H9 (cell line): ENCODE results near the gene FGF6. TPM values are rescaled to one million over a fixed set of nuclear protein-coding genes. Genes with fewer than 3 reads are reported as not detected.

Source experiments
- DNase-seq: peaks from one replicate; pipeline ENCODE4 v3.0.0-alpha.2; 2017
- H2AFZ ChIP-seq: one replicate; pipeline ENCODE4 v1.6.1; 2013; ENCODE audit warnings: mild to moderate bottlenecking, low read length, control low read depth, moderate library complexity
- H2AK5ac ChIP-seq: 2 replicates; pipeline ENCODE4 v1.6.1; 2013; ENCODE audit warnings: low read length, control low read depth, mixed read lengths; ENCODE audit not compliant: insufficient read length
- H2BK120ac ChIP-seq: one replicate; pipeline ENCODE4 v1.6.1; 2013; ENCODE audit warnings: low read depth, mild to moderate bottlenecking, low read length, control low read depth, inconsistent platforms; ENCODE audit not compliant: poor library complexity, severe bottlenecking
- H2BK12ac ChIP-seq: 2 replicates; pipeline ENCODE4 v1.6.1; 2013; ENCODE audit warnings: low read length, control low read depth, mixed read lengths, low read depth; ENCODE audit not compliant: insufficient read length
- H2BK15ac ChIP-seq: 2 replicates; pipeline ENCODE4 v1.6.1; 2013; ENCODE audit warnings: low read depth, low read length, control low read depth
- H2BK20ac ChIP-seq: one replicate; pipeline ENCODE4 v1.6.1; 2013; ENCODE audit warnings: low read depth, mild to moderate bottlenecking, low read length, control low read depth, inconsistent platforms; ENCODE audit not compliant: poor library complexity, severe bottlenecking
- H2BK5ac ChIP-seq: 2 replicates; pipeline ENCODE4 v1.6.1; 2013; ENCODE audit warnings: low read length, control low read depth, mixed read lengths; ENCODE audit not compliant: insufficient read length
- H3K14ac ChIP-seq: 2 replicates; pipeline ENCODE4 v1.6.1; 2013; ENCODE audit warnings: low read length, control low read depth; ENCODE audit not compliant: insufficient read depth
- H3K18ac ChIP-seq: 2 replicates; pipeline ENCODE4 v1.6.1; 2013; ENCODE audit warnings: low read depth, mild to moderate bottlenecking, mixed read lengths, low read length, control low read depth; ENCODE audit not compliant: insufficient read length
- H3K23ac ChIP-seq: 2 replicates; pipeline ENCODE4 v1.6.1; 2013; ENCODE audit warnings: low read length, control low read depth, mixed read lengths, low read depth; ENCODE audit not compliant: insufficient read length
- H3K23me2 ChIP-seq: 2 replicates; pipeline ENCODE4 v1.6.1; 2013; ENCODE audit warnings: low read depth, mild to moderate bottlenecking, mixed read lengths, low read length, control low read depth; ENCODE audit not compliant: insufficient read length, poor library complexity, severe bottlenecking
- H3K27ac ChIP-seq: 2 replicates; pipeline ENCODE4 v1.5.1; 2013; ENCODE audit warnings: low read length, control low read depth, mixed read lengths, low read depth; ENCODE audit not compliant: insufficient read length
- H3K27me3 ChIP-seq: 2 replicates; pipeline ENCODE4 v1.6.1; 2013; ENCODE audit warnings: low read length, control low read depth, inconsistent platforms; ENCODE audit not compliant: insufficient read depth
- H3K4ac ChIP-seq: 2 replicates; pipeline ENCODE4 v1.6.1; 2013; ENCODE audit warnings: low read depth, mild to moderate bottlenecking, control low read depth, inconsistent platforms, low read length, moderate library complexity
- H3K4me1 ChIP-seq: 2 replicates; pipeline ENCODE4 v1.6.1; 2013; ENCODE audit warnings: low read length, control low read depth, inconsistent platforms; ENCODE audit not compliant: insufficient read depth
- H3K4me2 ChIP-seq: 2 replicates; pipeline ENCODE4 v1.6.1; 2013; ENCODE audit warnings: low read length, control low read depth, mixed read lengths; ENCODE audit not compliant: insufficient read length, insufficient read depth
- H3K56ac ChIP-seq: 2 replicates; pipeline ENCODE4 v1.6.1; 2013; ENCODE audit warnings: low read depth, mild to moderate bottlenecking, mixed read lengths, low read length, control low read depth; ENCODE audit not compliant: insufficient read length
- H3K79me1 ChIP-seq: 2 replicates; pipeline ENCODE4 v1.6.1; 2013; ENCODE audit warnings: low read depth, mild to moderate bottlenecking, moderate library complexity, low read length, control low read depth, inconsistent platforms; ENCODE audit not compliant: insufficient read depth, poor library complexity, severe bottlenecking
- H3K79me2 ChIP-seq: 2 replicates; pipeline ENCODE4 v1.6.1; 2013; ENCODE audit warnings: low read length, control low read depth, inconsistent platforms; ENCODE audit not compliant: insufficient read depth
- H3K9ac ChIP-seq: 2 replicates; pipeline ENCODE4 v1.6.1; 2013; ENCODE audit warnings: low read length, control low read depth, mixed read lengths; ENCODE audit not compliant: insufficient read length; ENCODE audit errors: extremely low read depth
- H3K9me3 ChIP-seq: one replicate; pipeline ENCODE4 v1.6.1; 2013; ENCODE audit warnings: low read depth, low read length, inconsistent platforms; ENCODE audit not compliant: control insufficient read depth
- H3T11ph ChIP-seq: one replicate; pipeline ENCODE4 v1.6.1; 2013; ENCODE audit warnings: mild to moderate bottlenecking, low read length, control low read depth, inconsistent platforms
- H4K20me1 ChIP-seq: one replicate; pipeline ENCODE4 v1.6.1; 2013; ENCODE audit not compliant: control insufficient read depth, insufficient read length, insufficient read depth
- H4K5ac ChIP-seq: 2 replicates; pipeline ENCODE4 v1.6.1; 2013; ENCODE audit warnings: low read depth, mild to moderate bottlenecking, mixed read lengths, low read length, control low read depth; ENCODE audit not compliant: insufficient read length
- H4K8ac ChIP-seq: replicated peaks from 2 replicates; pipeline ENCODE4 v1.6.1; 2013; ENCODE audit warnings: low read length, control low read depth, mixed read lengths, low read depth; ENCODE audit not compliant: insufficient read length
- H4K91ac ChIP-seq: 2 replicates; pipeline ENCODE4 v1.6.1; 2013; ENCODE audit warnings: low read depth, mild to moderate bottlenecking, moderate library complexity, mixed read lengths, low read length, control low read depth; ENCODE audit not compliant: insufficient read length
- H3K27ac Mint-ChIP-seq, 3 experiments: 2 replicates in 2 of 3; 3 replicates in 1 of 3; pipeline ENCODE4 v1.8.0; 2020 to 2021; ENCODE audit warnings: mixed read lengths in 3 of 3, mild to moderate bottlenecking in 1 of 3, moderate library complexity in 1 of 3
- H3K27me3 Mint-ChIP-seq: 2 replicates; pipeline ENCODE4 v1.8.0; 2021; ENCODE audit warnings: low read depth, mild to moderate bottlenecking, moderate library complexity, mixed read lengths
- H3K36me3 Mint-ChIP-seq, 3 experiments: 2 replicates in 2 of 3; 3 replicates in 1 of 3; pipeline ENCODE4 v1.8.0; 2020 to 2021; ENCODE audit warnings: low read depth in 3 of 3, mixed read lengths in 3 of 3; ENCODE audit not compliant: insufficient read depth in 1 of 3
- H3K4me1 Mint-ChIP-seq, 2 experiments: 2 replicates each; pipeline ENCODE4 v1.8.0; 2020; ENCODE audit warnings: mixed read lengths in 2 of 2
- H3K4me3 Mint-ChIP-seq, 2 experiments: 2 replicates in 1 of 2; 3 replicates in 1 of 2; pipeline ENCODE4 v1.8.0; 2020 to 2021; ENCODE audit warnings: mild to moderate bottlenecking in 2 of 2, mixed read lengths in 2 of 2, moderate library complexity in 1 of 2
- H3K9me3 Mint-ChIP-seq, 2 experiments: 2 replicates in 1 of 2; 3 replicates in 1 of 2; pipeline ENCODE4 v1.8.0; 2020; ENCODE audit warnings: mild to moderate bottlenecking in 2 of 2, mixed read lengths in 2 of 2, moderate library complexity in 1 of 2
- WGBS: extraction: QIAGEN DNeasy Blood & Tissue Kit; methylation state at CpG from one replicate; pipeline ENCODE4 v1.1.7; 2013; ENCODE audit warnings: missing lambda C conversion rate, low lambda C conversion rate, mixed read lengths; ENCODE audit not compliant: insufficient read length; ENCODE audit errors: extremely low coverage; 5-methylcytosine and 5-hydroxymethylcytosine counted together
- total RNA-seq: library from RNA; stranded (reverse); gene quantifications from 2 replicates; pipeline ENCODE4 v1.2.1, GENCODE V29; 2021
- TF ChIP-seq, protein P1 (sequence below): fragments of 200-600 bp; sonication (generic); conservative IDR thresholded peaks from 3 replicates; pipeline ENCODE4 v1.8.0; 2021; ENCODE audit warnings: antibody characterized with exemption, mild to moderate bottlenecking

FGF6 gene
- total RNA-seq, 1 experiment from 2014 or later = not detected

DNA sequence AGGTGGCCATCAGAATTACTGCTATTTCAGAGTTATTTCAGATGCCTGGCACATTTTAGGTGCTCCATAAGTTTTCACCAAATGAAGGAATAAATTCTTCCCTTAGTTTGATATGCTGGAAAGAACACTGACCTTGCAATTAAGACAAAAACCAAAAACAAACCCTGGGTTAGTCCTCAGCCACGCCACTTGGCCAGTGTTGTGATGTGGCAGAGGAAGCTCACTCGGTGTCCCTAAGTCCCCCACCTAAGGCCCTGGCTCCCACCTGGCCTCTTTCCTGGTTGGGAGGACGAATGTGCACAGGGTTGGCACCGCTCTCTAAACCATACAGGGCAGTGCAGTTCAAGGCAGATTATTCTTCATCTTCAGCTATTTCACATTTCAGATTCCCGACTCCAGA is 52.4 kb downstream of the FGF6 start:
- Histone ChIP-seq H3K79me2 (no peaks in the 10 kb centered on the region), H2BK20ac (no peak overlapping the region), H2BK12ac (no peak overlapping the region), H4K20me1 (no peaks in the 10 kb centered on the region), H3K79me1 (no peaks in the 10 kb centered on the region), H3K27ac (no peak overlapping the region), H3K27me3 (no peaks in the 10 kb centered on the region), H3K4me2 (no peak overlapping the region), H4K8ac (no peak overlapping the region), H2AFZ (no peak overlapping the region), H2AK5ac (no peak overlapping the region), H3K18ac (no peak overlapping the region), H3K9ac (no peak overlapping the region), H3T11ph (no peak overlapping the region), H3K4ac (no peak overlapping the region), H2BK120ac (no peak overlapping the region), H3K14ac (no peak overlapping the region; the same call in 1 of the 2 replicates), H3K23ac (no peak overlapping the region), H2BK15ac (no peak overlapping the region), H3K4me1 (no peaks in the 10 kb centered on the region), H3K56ac (no peak overlapping the region), H2BK5ac (no peak overlapping the region), H3K9me3 (no peaks in the 10 kb centered on the region), H4K91ac (no peak overlapping the region), H3K23me2 (no peaks in the 10 kb centered on the region), H4K5ac (no peak overlapping the region)
- Mint-ChIP-seq H3K4me1 (no peaks in the 10 kb centered on the region), H3K27ac (no peak overlapping the region), H3K27me3 (peaks cover 11% of the 10 kb centered on the region), H3K9me3 (no peaks in the 10 kb centered on the region), H3K36me3 (peaks cover 0 to 2% (median 0%) of the 10 kb centered on the region in 3 experiments; a peak in 1 of 7 replicates), H3K4me3 (no peak overlapping the region)
- no CpG with 5 or more reads among the region's 5 CpGs for WGBS
- no peak for DNase-seq
- TF ChIP-seq, protein P1, sequence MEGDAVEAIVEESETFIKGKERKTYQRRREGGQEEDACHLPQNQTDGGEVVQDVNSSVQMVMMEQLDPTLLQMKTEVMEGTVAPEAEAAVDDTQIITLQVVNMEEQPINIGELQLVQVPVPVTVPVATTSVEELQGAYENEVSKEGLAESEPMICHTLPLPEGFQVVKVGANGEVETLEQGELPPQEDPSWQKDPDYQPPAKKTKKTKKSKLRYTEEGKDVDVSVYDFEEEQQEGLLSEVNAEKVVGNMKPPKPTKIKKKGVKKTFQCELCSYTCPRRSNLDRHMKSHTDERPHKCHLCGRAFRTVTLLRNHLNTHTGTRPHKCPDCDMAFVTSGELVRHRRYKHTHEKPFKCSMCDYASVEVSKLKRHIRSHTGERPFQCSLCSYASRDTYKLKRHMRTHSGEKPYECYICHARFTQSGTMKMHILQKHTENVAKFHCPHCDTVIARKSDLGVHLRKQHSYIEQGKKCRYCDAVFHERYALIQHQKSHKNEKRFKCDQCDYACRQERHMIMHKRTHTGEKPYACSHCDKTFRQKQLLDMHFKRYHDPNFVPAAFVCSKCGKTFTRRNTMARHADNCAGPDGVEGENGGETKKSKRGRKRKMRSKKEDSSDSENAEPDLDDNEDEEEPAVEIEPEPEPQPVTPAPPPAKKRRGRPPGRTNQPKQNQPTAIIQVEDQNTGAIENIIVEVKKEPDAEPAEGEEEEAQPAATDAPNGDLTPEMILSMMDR = no peak
